Hepatocyte (in vitro differentiated cells): ENCODE data around the gene MEI4. TPM values are rescaled to one million over a fixed set of nuclear protein-coding genes. Genes with fewer than 3 reads are reported as not detected.
"Not testable (repeated sequence)": the region's sequence is repeated elsewhere in the genome, so short reads cannot be mapped to it uniquely, and the experiment has no call there.

Source experiments
- DNase-seq: peaks from one replicate; pipeline ENCODE4 v3.0.0-alpha.2; 2016; ENCODE audit warnings: low spot score
- H2AFZ ChIP-seq: fragments of 200-600 bp; sonication (generic); 2 replicates; pipeline ENCODE4 v1.6.0; 2016; ENCODE audit warnings: antibody characterized with exemption, mild to moderate bottlenecking
- H3K27ac ChIP-seq: fragments of 200-600 bp; sonication (generic); 2 replicates; pipeline ENCODE4 v1.5.1; 2016; ENCODE audit warnings: mild to moderate bottlenecking
- H3K27me3 ChIP-seq: fragments of 200-600 bp; sonication (generic); 2 replicates; pipeline ENCODE4 v1.6.1; 2016
- H3K36me3 ChIP-seq: fragments of 200-600 bp; sonication (generic); replicated peaks from 2 replicates; pipeline ENCODE4 v1.5.1; 2016; ENCODE audit warnings: low read depth; ENCODE audit not compliant: insufficient read depth
- H3K4me1 ChIP-seq: fragments of 200-600 bp; sonication (generic); 2 replicates; pipeline ENCODE4 v1.5.1; 2016; ENCODE audit warnings: mild to moderate bottlenecking, moderate library complexity; ENCODE audit not compliant: insufficient read depth
- H3K4me2 ChIP-seq: fragments of 200-600 bp; sonication (generic); 2 replicates; pipeline ENCODE4 v1.6.0; 2016
- H3K4me3 ChIP-seq: fragments of 200-600 bp; sonication (generic); 2 replicates; pipeline ENCODE4 v1.5.1; 2016; ENCODE audit warnings: mild to moderate bottlenecking
- H3K79me2 ChIP-seq: fragments of 200-600 bp; sonication (generic); 2 replicates; pipeline ENCODE4 v1.6.0; 2017; ENCODE audit warnings: mild to moderate bottlenecking
- H3K9me2 ChIP-seq: fragments of 200-600 bp; sonication (generic); replicated peaks from 2 replicates; pipeline ENCODE4 v1.6.0; 2017; ENCODE audit warnings: mild to moderate bottlenecking; ENCODE audit not compliant: insufficient read depth
- H3K9me3 ChIP-seq: fragments of 200-600 bp; sonication (generic); 2 replicates; pipeline ENCODE4 v1.5.1; 2016; ENCODE audit warnings: low read depth, mild to moderate bottlenecking
- H4K20me1 ChIP-seq: fragments of 200-600 bp; sonication (generic); 2 replicates; pipeline ENCODE4 v1.6.0; 2016; ENCODE audit warnings: mild to moderate bottlenecking; ENCODE audit not compliant: insufficient read depth, poor library complexity, severe bottlenecking
- CTCF ChIP-seq: fragments of 200-600 bp; sonication (generic); IDR thresholded peaks from 2 replicates; pipeline ENCODE4 v1.5.1; 2016; ENCODE audit warnings: antibody characterized with exemption, mild to moderate bottlenecking; ENCODE audit not compliant: poor library complexity
- EZH2 ChIP-seq: fragments of 200-600 bp; sonication (generic); IDR thresholded peaks from 2 replicates; pipeline ENCODE4 v1.6.1; 2016; ENCODE audit warnings: antibody characterized with exemption, mild to moderate bottlenecking, borderline replicate concordance
- EZH2phosphoT487 ChIP-seq: fragments of 200-600 bp; sonication (generic); IDR thresholded peaks from one replicate; pipeline ENCODE4 v1.6.1; 2018; ENCODE audit warnings: antibody characterized with exemption, mild to moderate bottlenecking, low read depth, moderate library complexity; ENCODE audit not compliant: unreplicated experiment, severe bottlenecking
- WGBS: methylation state at CpG from one replicate; pipeline ENCODE4 v1.1.6; 2016; ENCODE audit warnings: low lambda C conversion rate; ENCODE audit errors: missing lambda C conversion rate; 5-methylcytosine and 5-hydroxymethylcytosine counted together
- polyA plus RNA-seq: library from polyadenylated mRNA; unstranded; fragments of >200 nt; fragmentation: Nextera tagmentation; extraction: Ambion mirVana; gene quantifications from 2 replicates; pipeline ENCODE4 v1.2.1, GENCODE V29; 2016
- total RNA-seq: library from RNA; depleted of rRNA; stranded (reverse); fragments of >200 nt; gene quantifications from 2 replicates; pipeline ENCODE4 v1.2.3, GENCODE V29; 2014

Gene MEI4
- total and polyA plus RNA-seq, 2 experiments from 2014 or later: 0.27 TPM; not detected in 1

- H3K79me2 ChIP-seq: no peaks in the 10 kb centered on the region
- H2AFZ ChIP-seq: no peak overlapping the region
- TF ChIP-seq EZH2 (no peak), CTCF (no peak), EZH2phosphoT487 (no peak)
- H3K4me3 ChIP-seq: no peak overlapping the region
- peak; percentile 7 for DNase-seq
- no peak overlapping the region for H3K4me2 ChIP-seq
- no peaks in the 10 kb centered on the region for H3K9me2 ChIP-seq
- no peaks in the 10 kb centered on the region for H3K27me3 ChIP-seq
- no peaks in the 10 kb centered on the region for H3K36me3 ChIP-seq
- no peaks in the 10 kb centered on the region for H3K9me3 ChIP-seq
- H3K4me1 ChIP-seq: peaks cover 6% of the 10 kb centered on the region
- no peak overlapping the region for H3K27ac ChIP-seq
- no peaks in the 10 kb centered on the region for H4K20me1 ChIP-seq
These were observed 977 bp downstream of the MEI4 start for GRCh38 chr6:77653816-77654215.

DNA sequence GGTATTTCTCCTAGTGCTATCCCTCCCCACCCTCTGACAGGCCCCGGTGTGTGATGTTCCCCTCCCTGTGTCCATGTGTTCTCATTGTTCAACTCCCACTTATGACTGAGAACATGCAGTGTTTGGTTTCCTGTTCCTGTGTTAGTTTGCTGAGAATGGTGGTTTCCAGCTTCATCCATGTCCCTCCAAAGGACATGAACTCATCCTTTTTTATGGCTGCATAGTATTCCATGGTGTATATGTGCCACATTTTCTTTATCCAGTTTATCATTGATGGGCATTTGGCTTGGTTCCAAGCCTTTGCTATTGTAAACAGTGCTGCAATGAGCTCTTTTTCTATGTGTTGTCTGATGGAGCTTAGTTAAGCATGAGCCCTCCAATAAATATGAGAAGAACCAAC, 2.2 kb downstream of the MEI4 start:
- H3K27me3 ChIP-seq, H3K9me3 ChIP-seq, H3K27ac ChIP-seq, H4K20me1 ChIP-seq, DNase-seq, H3K4me3 ChIP-seq, H3K4me1 ChIP-seq, H3K79me2 ChIP-seq, H3K9me2 ChIP-seq, H2AFZ ChIP-seq, H3K4me2 ChIP-seq, H3K36me3 ChIP-seq: not testable (repeated sequence)
- 100% methylated on average over 1 of the region's 1 CpG for WGBS

- Histone ChIP-seq H3K79me2 (no peaks in the 10 kb centered on the region), H3K27ac (no peak overlapping the region), H3K4me2 (no peak overlapping the region), H3K9me2 (no peaks in the 10 kb centered on the region), H3K9me3 (no peaks in the 10 kb centered on the region), H3K4me1 (no peaks in the 10 kb centered on the region), H3K27me3 (no peaks in the 10 kb centered on the region), H4K20me1 (no peaks in the 10 kb centered on the region), H3K36me3 (no peaks in the 10 kb centered on the region), H3K4me3 (no peak overlapping the region), H2AFZ (no peak overlapping the region)
- no peak for DNase-seq
- no peak for TF ChIP-seq EZH2phosphoT487
- 91% methylated on average over 1 of the region's 1 CpG for WGBS
These were observed 4.3 kb downstream of the MEI4 start for GRCh38 chr6:77656999-77657764.

DNA sequence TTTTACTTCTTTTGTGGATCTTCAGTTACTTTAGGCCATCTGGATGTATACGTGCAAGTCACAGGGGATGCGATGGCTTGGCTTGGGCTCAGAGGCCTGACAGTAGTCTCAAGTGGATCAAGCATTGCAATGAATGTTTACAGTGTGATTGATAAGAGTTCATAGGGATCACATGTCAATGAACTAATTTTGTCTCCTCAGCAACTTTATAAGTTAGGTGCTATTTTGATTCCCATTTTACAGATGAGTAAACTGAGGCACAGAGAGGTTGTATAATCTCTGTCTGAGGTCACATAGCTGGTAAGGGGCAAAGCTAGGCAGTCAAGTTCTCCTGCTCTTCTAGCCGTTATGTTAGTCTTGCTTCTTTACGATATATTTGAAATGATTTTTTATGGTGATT, 13.5 kb downstream of the MEI4 start:
- Histone ChIP-seq H3K9me2 (no peaks in the 10 kb centered on the region), H3K9me3 (no peaks in the 10 kb centered on the region), H3K79me2 (no peaks in the 10 kb centered on the region), H3K27ac (no peak overlapping the region), H2AFZ (no peak overlapping the region), H3K4me2 (no peak overlapping the region), H4K20me1 (no peaks in the 10 kb centered on the region), H3K4me3 (no peak overlapping the region), H3K36me3 (no peaks in the 10 kb centered on the region), H3K4me1 (no peaks in the 10 kb centered on the region), H3K27me3 (no peaks in the 10 kb centered on the region)
- TF ChIP-seq EZH2: no peak
- TF ChIP-seq EZH2phosphoT487: no peak
- TF ChIP-seq CTCF: no peak
- no peak for DNase-seq
- WGBS: 92% methylated on average over 4 of the region's 4 CpGs
